ENCODE measurements around the gene MATN1. TPM values are rescaled to one million over a fixed set of nuclear protein-coding genes. Genes with fewer than 3 reads are reported as not detected.
A peak's percentile ranks its signal among the peaks of the same experiment; 100 is the strongest.

The MATN1 gene
- total and polyA plus RNA-seq, 5 donors from 2014 or later: 1.9 TPM; not detected in 4

- Mint-ChIP-seq H3K9me3 (peaks cover 0 to 5% (median 0%) of the 10 kb centered on the region in 7 donors), H3K4me1 (peaks cover 0 to 16% (median 10%) of the 10 kb centered on the region in 4 donors), H3K27me3 (peaks cover 10% of the 10 kb centered on the region), H3K27ac (no peak overlapping the region), H3K36me3 (no peaks in the 10 kb centered on the region), H3K4me3 (peak overlapping the region in 1 of 4 donors; percentile 15)
- Histone ChIP-seq H3K4me1 (ENCODE audit: control insufficient read depth, insufficient read depth, low read length, poor library complexity, severe bottlenecking) (peaks cover 15% of the 10 kb centered on the region), H3K27me3 (ENCODE audit: control insufficient read depth, insufficient read depth, low read length) (no peaks in the 10 kb centered on the region), H3K36me3 (ENCODE audit: control insufficient read depth, insufficient read depth, low read length) (no peaks in the 10 kb centered on the region), H3K9me3 (ENCODE audit: control insufficient read depth in 2 of 2, low read length in 2 of 2) (peaks cover 0 to 9% of the 10 kb centered on the region in 2 experiments), H3K4me3 (ENCODE audit: low read depth, low read length) (no peak overlapping the region), H3K27ac (ENCODE audit: insufficient read depth, low read length, poor library complexity, severe bottlenecking) (no peak overlapping the region)
- no peak for DNase-seq
- ATAC-seq (ENCODE audit: low read depth in 2 of 2): no peak
Measured at GRCh38 chr1:30715216-30715615, 8.2 kb downstream of the MATN1 start.

- no peak for ATAC-seq (ENCODE audit: low read depth in 2 of 2)
- Histone ChIP-seq H3K27ac (ENCODE audit: insufficient read depth, low read length, poor library complexity, severe bottlenecking) (no peak overlapping the region), H3K27me3 (ENCODE audit: control insufficient read depth, insufficient read depth, low read length) (no peaks in the 10 kb centered on the region), H3K36me3 (ENCODE audit: control insufficient read depth, insufficient read depth, low read length) (no peaks in the 10 kb centered on the region), H3K4me3 (ENCODE audit: low read depth, low read length) (no peak overlapping the region), H3K9me3 (ENCODE audit: control insufficient read depth in 2 of 2, low read length in 2 of 2) (peaks cover 0 to 9% of the 10 kb centered on the region in 2 experiments), H3K4me1 (ENCODE audit: control insufficient read depth, insufficient read depth, low read length, poor library complexity, severe bottlenecking) (peaks cover 13% of the 10 kb centered on the region)
- H3K4me3 Mint-ChIP-seq: peak overlapping the region in 1 of 4 donors; percentile 60
- peaks cover 10% of the 10 kb centered on the region for H3K27me3 Mint-ChIP-seq
- H3K36me3 Mint-ChIP-seq: no peaks in the 10 kb centered on the region
- H3K27ac Mint-ChIP-seq: peak overlapping the region in 1 of 3 donors; percentile 45
- no peak for DNase-seq
- H3K9me3 Mint-ChIP-seq: peaks cover 0 to 5% (median 0%) of the 10 kb centered on the region in 7 donors
- peaks cover 0 to 10% (median 8%) of the 10 kb centered on the region in 4 donors for H3K4me1 Mint-ChIP-seq
Measured at GRCh38 chr1:30714536-30715090, 8.8 kb downstream of the MATN1 start.

GRCh38 chr1:30714025-30714424 is 9.4 kb downstream of the MATN1 start:
- peaks cover 13% of the 10 kb centered on the region for H3K27me3 Mint-ChIP-seq
- no peaks in the 10 kb centered on the region for H3K27me3 ChIP-seq (ENCODE audit: control insufficient read depth, insufficient read depth, low read length)
- H3K9me3 Mint-ChIP-seq: peaks cover 0 to 5% (median 0%) of the 10 kb centered on the region in 7 donors
- H3K9me3 ChIP-seq (ENCODE audit: control insufficient read depth in 2 of 2, low read length in 2 of 2): peaks cover 0 to 9% of the 10 kb centered on the region in 2 experiments
- peaks cover 7% of the 10 kb centered on the region for H3K4me1 ChIP-seq (ENCODE audit: control insufficient read depth, insufficient read depth, low read length, poor library complexity, severe bottlenecking)
- peaks cover 0 to 7% (median 6%) of the 10 kb centered on the region in 4 donors for H3K4me1 Mint-ChIP-seq
- no peak overlapping the region for H3K27ac Mint-ChIP-seq
- H3K36me3 ChIP-seq (ENCODE audit: control insufficient read depth, insufficient read depth, low read length): no peaks in the 10 kb centered on the region
- no peak overlapping the region for H3K4me3 Mint-ChIP-seq
- H3K36me3 Mint-ChIP-seq: no peaks in the 10 kb centered on the region
- no peak overlapping the region for H3K4me3 ChIP-seq (ENCODE audit: low read depth, low read length)
- ATAC-seq (ENCODE audit: low read depth in 2 of 2): no peak
- DNase-seq: no peak
- no peak overlapping the region for H3K27ac ChIP-seq (ENCODE audit: insufficient read depth, low read length, poor library complexity, severe bottlenecking)

- ATAC-seq (ENCODE audit: low read depth in 2 of 2): no peak
- Histone ChIP-seq H3K9me3 (ENCODE audit: control insufficient read depth in 2 of 2, low read length in 2 of 2) (peaks cover 0 to 9% of the 10 kb centered on the region in 2 experiments), H3K27ac (ENCODE audit: insufficient read depth, low read length, poor library complexity, severe bottlenecking) (no peak overlapping the region), H3K27me3 (ENCODE audit: control insufficient read depth, insufficient read depth, low read length) (peaks cover 2% of the 10 kb centered on the region), H3K4me1 (ENCODE audit: control insufficient read depth, insufficient read depth, low read length, poor library complexity, severe bottlenecking) (peaks cover 4% of the 10 kb centered on the region), H3K36me3 (ENCODE audit: control insufficient read depth, insufficient read depth, low read length) (no peaks in the 10 kb centered on the region), H3K4me3 (ENCODE audit: low read depth, low read length) (no peak overlapping the region)
- H3K36me3 Mint-ChIP-seq: no peaks in the 10 kb centered on the region
- H3K4me3 Mint-ChIP-seq: no peak overlapping the region
- H3K27me3 Mint-ChIP-seq: peaks cover 18% of the 10 kb centered on the region
- peaks cover 0 to 5% (median 0%) of the 10 kb centered on the region in 7 donors for H3K9me3 Mint-ChIP-seq
- no peak for DNase-seq
- H3K27ac Mint-ChIP-seq: no peak overlapping the region
- peaks cover 0 to 7% (median 6%) of the 10 kb centered on the region in 4 donors for H3K4me1 Mint-ChIP-seq
Measured at GRCh38 chr1:30713311-30713710, 10.1 kb downstream of the MATN1 start.

GRCh38 chr1:30712583-30712982 is 10.8 kb downstream of the MATN1 start:
- no peak overlapping the region for H3K27ac Mint-ChIP-seq
- peaks cover 18% of the 10 kb centered on the region for H3K27me3 Mint-ChIP-seq
- H3K4me3 Mint-ChIP-seq: no peak overlapping the region

GRCh38 chr1:30710407-30710806 is 13.0 kb downstream of the MATN1 start:
- Histone ChIP-seq H3K4me3 (ENCODE audit: low read depth, low read length) (no peak overlapping the region), H3K27me3 (ENCODE audit: control insufficient read depth, insufficient read depth, low read length) (peaks cover 2% of the 10 kb centered on the region), H3K27ac (ENCODE audit: insufficient read depth, low read length, poor library complexity, severe bottlenecking) (no peak overlapping the region), H3K36me3 (ENCODE audit: control insufficient read depth, insufficient read depth, low read length) (no peaks in the 10 kb centered on the region), H3K4me1 (ENCODE audit: control insufficient read depth, insufficient read depth, low read length, poor library complexity, severe bottlenecking) (no peaks in the 10 kb centered on the region), H3K9me3 (ENCODE audit: control insufficient read depth in 2 of 2, low read length in 2 of 2) (peaks cover 0 to 3% of the 10 kb centered on the region in 2 experiments)
- no peak overlapping the region for H3K4me3 Mint-ChIP-seq
- H3K27me3 Mint-ChIP-seq: peaks cover 22% of the 10 kb centered on the region
- H3K9me3 Mint-ChIP-seq: peaks cover 0 to 2% (median 0%) of the 10 kb centered on the region in 7 donors
- no peak overlapping the region for H3K27ac Mint-ChIP-seq
- no peak for DNase-seq
- no peaks in the 10 kb centered on the region for H3K4me1 Mint-ChIP-seq
- H3K36me3 Mint-ChIP-seq: no peaks in the 10 kb centered on the region
- no peak for ATAC-seq (ENCODE audit: low read depth in 2 of 2)

More at GRCh38 chr1:30712583-30712982, 10.8 kb downstream of the MATN1 start:
- peaks cover under 1% of the 10 kb centered on the region for H3K4me1 ChIP-seq (ENCODE audit: control insufficient read depth, insufficient read depth, low read length, poor library complexity, severe bottlenecking)
- no peak overlapping the region for H3K27ac ChIP-seq (ENCODE audit: insufficient read depth, low read length, poor library complexity, severe bottlenecking)
- ATAC-seq (ENCODE audit: low read depth in 2 of 2) (no peak), DNase-seq (no peak)
- Mint-ChIP-seq H3K4me1 (peaks cover 0 to 5% (median 1%) of the 10 kb centered on the region in 4 donors), H3K9me3 (peaks cover 0 to 5% (median 0%) of the 10 kb centered on the region in 7 donors), H3K36me3 (no peaks in the 10 kb centered on the region)
- no peaks in the 10 kb centered on the region for H3K36me3 ChIP-seq (ENCODE audit: control insufficient read depth, insufficient read depth, low read length)
- no peak overlapping the region for H3K4me3 ChIP-seq (ENCODE audit: low read depth, low read length)
- H3K27me3 ChIP-seq (ENCODE audit: control insufficient read depth, insufficient read depth, low read length): peaks cover 2% of the 10 kb centered on the region
- H3K9me3 ChIP-seq (ENCODE audit: control insufficient read depth in 2 of 2, low read length in 2 of 2): peaks cover 0 to 9% of the 10 kb centered on the region in 2 experiments

GRCh38 chr1:30708361-30708728 is 15.0 kb downstream of the MATN1 start:
- no peaks in the 10 kb centered on the region for H3K9me3 Mint-ChIP-seq
- H3K36me3 Mint-ChIP-seq: no peaks in the 10 kb centered on the region
- H3K27me3 Mint-ChIP-seq: peaks cover 22% of the 10 kb centered on the region
- no peak overlapping the region for H3K4me3 ChIP-seq (ENCODE audit: low read depth, low read length)
- no peaks in the 10 kb centered on the region for H3K9me3 ChIP-seq (ENCODE audit: control insufficient read depth in 2 of 2, low read length in 2 of 2)
- H3K4me3 Mint-ChIP-seq: no peak overlapping the region
- peaks cover 2% of the 10 kb centered on the region for H3K27me3 ChIP-seq (ENCODE audit: control insufficient read depth, insufficient read depth, low read length)
- H3K27ac ChIP-seq (ENCODE audit: insufficient read depth, low read length, poor library complexity, severe bottlenecking): no peak overlapping the region
- no peak overlapping the region for H3K27ac Mint-ChIP-seq
- ATAC-seq (ENCODE audit: low read depth in 2 of 2): no peak
- no peak for DNase-seq
- H3K36me3 ChIP-seq (ENCODE audit: control insufficient read depth, insufficient read depth, low read length): no peaks in the 10 kb centered on the region
- no peaks in the 10 kb centered on the region for H3K4me1 ChIP-seq (ENCODE audit: control insufficient read depth, insufficient read depth, low read length, poor library complexity, severe bottlenecking)
- H3K4me1 Mint-ChIP-seq: no peaks in the 10 kb centered on the region
